Islet of Langerhans (tissue), 1 donor: ENCODE results near the gene TJP1.
"Not testable (repeated sequence)": the region's sequence is repeated elsewhere in the genome, so short reads cannot be mapped to it uniquely, and the experiment has no call there.

Source experiments
- FAIRE-seq: peaks from one replicate; lab custom pipeline; 2011; peaks lifted over from hg19 to GRCh38; lab: Jason Lieb, UNC

Gene TJP1

GRCh38 chr15:29799859-29800258 is 22.4 kb downstream of the TJP1 start:
- no peak for FAIRE-seq

- no peak for FAIRE-seq
These were observed 26.7 kb downstream of the TJP1 start for GRCh38 chr15:29795610-29796009.

DNA sequence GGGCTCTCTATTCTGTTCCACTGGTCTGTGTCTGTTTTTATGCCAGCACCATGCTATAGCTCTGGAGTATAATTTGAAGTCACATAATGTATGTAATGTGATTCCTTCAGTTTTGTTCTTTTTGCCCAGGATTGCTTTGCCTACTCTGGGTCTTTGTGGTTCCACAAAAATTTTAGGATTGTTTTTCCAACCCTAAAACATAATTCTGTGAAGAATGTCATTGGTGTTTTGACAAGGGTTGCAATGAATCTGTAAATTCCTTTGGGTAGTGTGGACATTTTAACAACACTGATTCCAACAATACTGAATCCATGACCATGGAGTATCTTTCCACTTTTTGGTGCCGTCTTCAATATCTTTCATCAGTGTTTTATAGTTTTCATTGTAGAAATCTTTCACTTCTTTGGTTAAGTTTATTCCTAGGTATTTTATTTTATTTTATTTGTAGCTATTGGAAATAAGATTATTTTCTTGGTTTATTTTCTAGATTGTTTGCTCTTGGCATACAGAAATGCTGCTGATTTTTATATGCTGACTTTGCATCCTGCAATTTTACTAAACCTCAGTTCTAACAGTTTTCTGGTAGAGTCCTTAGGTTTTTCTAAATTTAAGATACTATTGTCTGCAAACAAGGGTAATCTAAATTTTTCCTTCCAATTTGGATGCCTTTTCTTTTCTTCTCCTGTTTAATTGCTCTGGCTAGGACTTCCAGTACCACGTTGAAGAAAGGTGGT is 29.7 kb downstream of the TJP1 start:
- no peak for FAIRE-seq

- no peak for FAIRE-seq
These were observed 31.7 kb downstream of the TJP1 start for GRCh38 chr15:29790607-29791006.

DNA sequence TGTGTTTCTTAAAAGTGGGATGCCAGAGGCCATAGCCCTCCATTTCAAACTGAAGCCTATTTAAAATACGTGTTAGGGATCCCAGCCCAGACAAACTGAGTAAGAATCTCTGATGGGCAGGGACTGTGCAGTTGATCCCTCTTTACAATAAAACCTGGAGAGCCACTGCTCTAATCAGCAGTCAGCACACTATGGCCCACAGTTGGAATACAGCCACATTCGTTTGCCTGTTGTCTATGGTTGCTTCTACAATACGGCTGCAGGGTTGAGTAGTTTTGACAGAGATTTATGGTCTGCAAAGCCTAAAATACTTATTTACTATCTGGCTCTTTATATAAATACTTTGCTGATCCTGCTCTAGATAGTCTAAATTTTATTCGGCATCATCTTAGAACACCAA is 32.4 kb downstream of the TJP1 start:
- FAIRE-seq: no peak

GRCh38 chr15:29788433-29789034 is 33.7 kb downstream of the TJP1 start:
- FAIRE-seq: no peak

- no peak for FAIRE-seq
These were observed 34.5 kb downstream of the TJP1 start for GRCh38 chr15:29787767-29788166.

GRCh38 chr15:29785642-29786041 is 36.6 kb downstream of the TJP1 start:
- no peak for FAIRE-seq

DNA sequence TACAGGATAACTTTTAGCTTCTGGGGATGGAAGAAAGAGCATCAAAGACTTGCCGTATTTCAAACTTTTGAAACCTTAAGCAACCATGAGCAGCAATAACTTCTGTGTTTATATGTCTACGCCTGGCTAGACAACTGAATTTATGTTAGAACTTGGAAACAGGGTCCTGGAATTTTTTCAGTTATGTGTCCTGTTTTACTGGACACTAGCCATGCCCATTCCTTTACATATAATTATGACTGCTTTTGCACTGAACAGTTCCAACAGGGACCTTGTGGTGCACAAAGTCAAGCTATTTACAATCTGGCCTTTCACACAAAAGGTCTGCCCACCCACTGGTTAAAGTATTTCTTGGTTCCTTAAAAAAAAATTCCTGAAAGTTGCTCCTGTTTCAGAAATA is 37.1 kb downstream of the TJP1 start:
- FAIRE-seq: no peak

GRCh38 chr15:29784413-29784812 is 37.9 kb downstream of the TJP1 start:
- FAIRE-seq: no peak

GRCh38 chr15:29782816-29783215 is 39.5 kb downstream of the TJP1 start:
- not testable (repeated sequence) for FAIRE-seq

DNA sequence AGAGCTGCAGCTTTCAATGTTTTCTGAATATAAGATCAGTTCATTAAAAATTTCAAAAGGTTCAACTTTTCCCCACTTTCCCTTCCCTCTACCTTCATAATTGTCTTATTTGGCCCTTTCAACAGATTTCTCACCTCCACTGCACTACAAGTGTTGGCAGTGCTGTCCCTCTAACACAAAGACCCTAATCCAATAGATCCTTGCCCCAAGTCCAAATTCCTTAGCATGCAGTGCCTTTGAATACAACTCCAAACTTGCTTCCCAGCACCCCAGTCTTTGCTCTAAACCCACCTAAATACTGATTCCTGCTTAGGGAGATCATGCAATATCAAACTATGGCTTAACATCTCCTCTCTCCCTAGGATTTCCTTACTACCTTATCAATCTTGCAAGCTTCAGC is 43.9 kb downstream of the TJP1 start:
- no peak for FAIRE-seq

- no peak for FAIRE-seq
These were observed 45.4 kb downstream of the TJP1 start for GRCh38 chr15:29776859-29777258.

- FAIRE-seq: no peak
These were observed 47.4 kb downstream of the TJP1 start for GRCh38 chr15:29774900-29775299.

DNA sequence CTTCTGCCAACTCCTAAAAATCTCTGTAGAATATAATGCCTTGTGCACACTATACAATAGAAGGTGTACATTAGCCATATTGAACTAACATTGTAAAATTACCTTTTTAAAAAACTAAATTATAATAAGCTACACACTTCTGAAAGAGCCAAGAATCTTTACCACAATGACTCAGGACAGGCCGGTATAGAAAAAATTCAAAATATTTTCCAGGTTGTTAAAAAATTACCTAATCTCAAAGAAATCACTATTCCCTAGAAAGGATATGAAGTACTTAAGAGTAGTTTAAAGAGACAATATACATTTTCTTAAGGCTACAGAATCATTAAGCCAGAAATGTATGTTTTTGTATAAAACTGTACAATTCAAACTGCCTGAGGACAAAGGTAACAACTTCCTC is 48.5 kb downstream of the TJP1 start:
- FAIRE-seq: no peak

DNA sequence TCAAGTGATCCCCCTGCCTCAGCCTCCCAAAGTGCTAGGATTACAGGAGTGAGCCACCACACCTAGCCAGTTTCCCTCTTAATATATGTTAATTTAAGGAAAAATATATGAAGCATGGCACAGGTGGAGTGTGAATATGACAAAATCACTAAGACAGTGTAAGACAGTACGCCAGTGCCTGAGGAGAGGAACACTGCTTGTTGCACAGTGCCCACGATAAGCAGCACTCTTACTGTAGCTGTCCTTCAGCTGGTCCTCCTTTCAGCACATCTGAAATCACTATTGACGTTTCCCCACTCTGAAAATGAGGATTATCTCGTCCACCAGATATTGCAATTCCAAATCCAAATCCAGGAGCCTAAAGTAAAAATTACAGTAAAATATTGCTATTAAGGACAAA is 49.3 kb downstream of the TJP1 start:
- no peak for FAIRE-seq

- no peak for FAIRE-seq
These were observed 51.5 kb downstream of the TJP1 start for GRCh38 chr15:29770796-29771195.

GRCh38 chr15:29765898-29766527 is 56.3 kb downstream of the TJP1 start:
- no peak for FAIRE-seq

- no peak for FAIRE-seq
These were observed 56.9 kb downstream of the TJP1 start for GRCh38 chr15:29765234-29765841.

DNA sequence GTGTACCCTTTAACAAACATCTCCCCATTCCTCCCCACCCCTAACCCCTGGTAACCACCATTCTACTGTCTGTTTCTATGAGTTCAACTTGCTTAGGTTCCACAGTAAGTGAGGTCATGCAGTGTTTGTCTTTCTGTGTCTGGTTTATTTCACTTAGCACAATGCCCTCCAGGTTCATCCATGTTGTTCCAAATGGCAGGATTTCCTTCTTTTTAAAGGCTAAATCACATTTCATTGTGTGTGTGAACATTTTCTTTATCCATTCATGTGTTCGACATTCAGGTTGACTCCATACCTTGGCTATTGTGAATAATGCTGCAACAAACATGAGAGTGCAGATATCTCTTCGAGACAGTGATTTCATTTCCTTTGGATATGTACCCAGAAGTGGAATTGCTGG is 62.7 kb downstream of the TJP1 start:
- no peak for FAIRE-seq

GRCh38 chr15:29756358-29757267 is 65.7 kb downstream of the TJP1 start:
- FAIRE-seq: no peak

DNA sequence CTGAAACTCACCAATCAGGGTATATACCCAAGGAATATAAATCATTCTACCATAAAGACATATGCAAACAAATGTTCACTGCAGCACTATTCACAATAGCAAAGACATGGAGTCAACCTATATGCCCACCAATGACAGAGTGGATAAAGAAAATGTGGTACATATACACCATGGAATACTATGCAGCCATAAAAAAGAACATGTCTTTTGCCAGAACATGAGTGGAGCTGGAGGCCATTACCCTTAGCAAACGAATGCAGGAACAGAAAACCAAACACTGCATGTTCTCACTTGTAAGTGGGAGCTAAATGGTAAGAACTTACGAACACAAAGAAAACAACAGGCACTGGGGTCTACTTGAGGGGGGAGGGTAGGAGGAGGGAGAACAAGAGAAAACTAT is 68.3 kb downstream of the TJP1 start:
- FAIRE-seq: not testable (repeated sequence)
